Skin of body (tissue), 2 donors: Measurements from ENCODE around the gene ZCCHC17. TPM values are rescaled to one million over a fixed set of nuclear protein-coding genes. Genes with fewer than 3 reads are reported as not detected.

Experiments used
- DNase-seq: peaks from one replicate; lab custom pipeline; 2025; lab: John Stamatoyannopoulos, UW
- total RNA-seq: library from RNA; depleted of rRNA; stranded (reverse); fragments of >200 nt; gene quantifications from one replicate; pipeline ENCODE4 v1.2.3, GENCODE V29; 2014

The ZCCHC17 gene
- total RNA-seq, 1 donor from 2014 or later: 15.7 TPM

DNA sequence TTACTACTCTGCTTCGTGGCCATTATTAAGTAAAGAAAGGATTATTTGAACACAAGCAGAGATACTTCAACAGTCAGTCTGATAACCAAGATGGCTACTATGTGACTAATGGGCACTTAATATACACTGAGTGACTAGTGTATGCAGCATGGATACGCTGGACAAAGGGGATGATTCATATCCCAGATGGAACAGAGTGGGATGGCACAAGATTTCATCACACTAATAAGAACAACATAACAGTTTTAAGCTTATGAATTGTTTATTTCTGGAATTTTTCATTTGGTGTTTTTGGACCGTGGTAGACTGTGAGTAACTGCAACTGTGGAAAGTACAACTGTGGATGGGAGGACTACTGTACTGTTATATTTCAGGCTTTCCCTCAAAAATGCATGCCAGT is 9.4 kb downstream of the ZCCHC17 start:
- no peak for DNase-seq

DNA sequence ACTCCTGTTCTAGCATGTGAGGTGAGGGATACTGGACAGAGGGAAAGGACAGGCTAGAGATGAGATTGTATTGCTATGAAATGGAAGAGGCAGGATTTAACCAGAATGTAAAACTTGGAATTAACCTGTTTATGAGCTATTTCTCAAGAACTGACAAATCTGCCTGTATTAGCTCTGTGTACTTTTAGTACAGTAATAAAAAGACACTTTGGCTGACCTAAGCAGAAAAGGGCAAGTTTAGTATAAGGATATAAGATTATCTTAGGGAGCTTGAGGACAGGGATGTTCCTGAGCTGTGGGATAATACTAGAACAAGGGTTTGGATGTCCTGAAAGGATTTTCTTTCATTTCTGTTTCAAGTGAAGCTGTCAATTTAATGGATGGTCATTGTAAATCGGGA is 11.2 kb downstream of the ZCCHC17 start:
- no peak for DNase-seq

DNA sequence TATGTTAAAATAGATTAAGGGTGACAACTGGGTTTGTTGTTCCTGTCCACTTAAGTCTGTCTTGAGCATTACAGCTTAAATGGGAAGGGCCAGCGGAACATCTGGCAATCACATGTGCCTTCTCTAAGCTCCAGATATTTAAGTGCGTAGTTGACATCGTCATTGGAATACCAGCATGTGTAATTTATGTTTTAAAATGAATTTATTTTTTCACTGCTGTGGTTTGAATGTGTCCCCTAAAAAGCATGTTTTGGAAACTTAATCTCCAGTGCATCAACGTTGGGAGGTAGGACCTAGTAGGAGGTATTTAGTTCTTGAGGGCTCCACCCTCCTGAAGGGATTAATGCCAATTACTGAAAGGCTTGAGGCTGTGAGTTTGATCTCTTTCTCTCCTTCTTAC is 13.4 kb downstream of the ZCCHC17 start:
- DNase-seq: peak; percentile 72

DNA sequence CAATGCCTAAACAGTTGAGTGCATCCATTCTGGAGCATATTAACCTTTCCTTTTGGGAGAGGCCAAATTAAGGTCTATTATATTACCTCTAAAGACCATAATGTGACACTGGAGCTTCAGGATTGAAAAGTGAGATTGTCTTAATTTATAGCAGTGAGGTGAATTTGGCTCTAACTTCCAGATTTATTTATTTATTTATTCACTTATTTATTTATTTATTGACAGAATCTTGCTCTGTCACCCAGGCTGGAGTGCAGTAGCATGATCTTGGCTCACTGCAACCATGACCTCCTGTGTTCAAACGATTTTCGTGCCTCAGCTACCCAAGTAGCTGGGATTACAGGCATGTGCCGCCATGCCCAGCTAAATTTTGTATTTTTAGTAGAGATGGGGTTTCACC is 19.1 kb downstream of the ZCCHC17 start:
- no peak for DNase-seq

DNA sequence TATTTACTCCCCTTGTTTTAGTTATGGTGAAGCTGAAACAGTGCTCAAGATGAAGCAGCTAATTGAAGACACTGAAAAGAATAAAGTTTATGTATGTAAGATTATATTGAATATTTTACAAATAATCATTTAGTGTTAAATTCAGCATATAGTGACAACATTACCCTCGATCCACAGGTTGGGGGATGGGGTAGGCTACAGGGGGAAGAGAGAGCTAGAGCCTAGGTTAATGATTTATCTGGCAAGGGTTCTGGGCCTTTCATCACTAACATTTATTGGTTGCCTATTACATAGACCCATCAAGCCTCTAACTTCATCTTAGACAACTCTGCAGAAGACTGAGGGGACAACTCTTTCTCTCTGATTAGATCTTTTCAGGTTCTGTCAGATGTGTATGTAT is 21.3 kb downstream of the ZCCHC17 start:
- no peak for DNase-seq

DNA sequence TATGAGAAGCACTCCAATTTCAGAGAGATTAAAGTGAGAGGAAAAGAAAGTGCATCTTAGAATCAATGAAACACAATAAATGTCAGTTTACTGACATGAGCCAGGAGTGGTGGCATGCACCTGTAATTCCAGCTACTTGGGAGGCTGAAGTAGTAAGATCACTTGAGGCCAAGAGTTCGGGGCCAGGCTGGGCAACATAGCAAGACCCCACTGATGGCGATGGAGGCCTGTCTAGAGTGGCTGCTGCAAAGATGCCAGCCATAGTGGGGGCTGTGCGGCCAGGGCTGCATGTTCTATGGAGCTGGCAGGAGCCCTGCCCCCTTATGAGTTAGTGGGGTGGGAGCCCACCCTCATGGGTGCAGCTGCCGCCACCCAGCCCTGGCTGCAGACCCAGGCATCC is 27.3 kb downstream of the ZCCHC17 start:
- DNase-seq: no peak

DNA sequence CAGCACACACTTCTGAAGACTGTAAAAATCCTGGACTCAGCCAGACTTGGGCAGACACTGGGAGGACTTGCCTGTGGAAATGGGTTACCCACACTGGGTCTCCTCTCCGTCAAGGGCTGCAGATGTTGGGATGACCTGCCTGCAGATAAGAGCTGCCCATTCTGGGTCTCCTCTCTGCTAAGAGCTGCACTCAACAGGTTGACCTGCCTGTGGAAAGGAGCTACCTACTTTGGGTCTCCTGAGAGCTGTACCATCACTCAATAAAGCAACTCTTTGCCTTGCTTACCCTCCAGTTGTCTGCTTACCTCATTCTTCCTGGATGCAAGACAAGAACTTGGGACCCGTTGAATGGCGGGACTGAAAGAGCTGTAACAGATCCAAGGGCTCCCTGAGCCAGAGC is 28.2 kb downstream of the ZCCHC17 start:
- no peak for DNase-seq

DNA sequence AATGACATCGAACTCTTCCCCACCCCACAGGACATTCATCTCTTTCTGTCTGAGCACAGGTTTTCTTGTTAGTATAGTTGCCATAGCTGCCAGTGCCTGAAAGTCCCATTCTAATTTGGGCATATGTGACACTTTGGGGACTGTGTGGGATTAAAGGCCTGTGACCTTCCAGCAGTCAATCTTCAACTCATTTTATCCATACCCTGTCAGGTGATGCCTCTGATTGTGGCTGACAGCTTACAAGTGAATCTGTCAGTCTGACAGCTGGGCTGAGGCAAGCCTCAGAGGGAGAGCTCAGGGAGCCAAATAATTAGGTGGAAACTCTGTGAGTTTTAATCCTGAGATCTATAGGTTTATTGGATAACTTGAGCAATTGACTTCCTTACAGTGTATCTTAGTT is 29.6 kb downstream of the ZCCHC17 start:
- no peak for DNase-seq

DNA sequence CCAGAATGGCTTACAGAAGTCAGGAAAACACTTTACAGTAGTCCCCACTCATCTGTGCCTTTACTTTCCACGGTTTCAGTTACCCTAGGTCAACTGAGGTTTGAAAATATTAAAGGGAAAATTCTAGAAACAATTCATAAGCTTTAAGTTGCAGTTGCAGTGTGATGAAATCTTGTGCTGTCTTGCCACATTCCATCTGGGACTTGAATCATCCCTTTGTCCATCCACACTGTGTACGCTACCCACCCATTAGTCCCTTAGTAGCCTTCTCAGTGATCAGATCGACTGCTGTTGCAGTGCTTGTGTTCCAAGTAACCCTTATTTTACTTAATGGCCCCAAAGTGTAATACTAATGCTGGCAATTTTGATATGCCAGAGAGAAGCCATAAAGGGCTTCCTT is 30.5 kb downstream of the ZCCHC17 start:
- DNase-seq: no peak

DNA sequence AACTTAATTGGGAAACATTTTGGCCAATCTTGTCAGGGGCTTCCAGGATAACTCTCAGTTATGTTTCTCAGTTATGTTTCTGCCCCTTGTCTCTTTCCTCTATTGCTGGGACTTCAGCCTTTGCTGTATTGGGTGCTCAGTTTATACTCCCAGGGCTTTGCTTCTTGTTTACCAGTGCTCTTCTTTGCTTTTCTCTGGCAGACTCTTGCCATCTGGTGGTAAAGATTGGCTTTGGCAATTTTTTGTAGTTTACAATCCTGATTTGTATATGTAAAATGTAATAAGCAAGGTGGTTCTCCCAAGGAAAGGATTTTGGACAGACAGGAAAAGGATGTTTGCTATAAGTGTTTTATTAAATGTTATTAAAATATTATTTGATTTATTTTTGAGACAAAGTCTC is 38.2 kb downstream of the ZCCHC17 start:
- no peak for DNase-seq

DNA sequence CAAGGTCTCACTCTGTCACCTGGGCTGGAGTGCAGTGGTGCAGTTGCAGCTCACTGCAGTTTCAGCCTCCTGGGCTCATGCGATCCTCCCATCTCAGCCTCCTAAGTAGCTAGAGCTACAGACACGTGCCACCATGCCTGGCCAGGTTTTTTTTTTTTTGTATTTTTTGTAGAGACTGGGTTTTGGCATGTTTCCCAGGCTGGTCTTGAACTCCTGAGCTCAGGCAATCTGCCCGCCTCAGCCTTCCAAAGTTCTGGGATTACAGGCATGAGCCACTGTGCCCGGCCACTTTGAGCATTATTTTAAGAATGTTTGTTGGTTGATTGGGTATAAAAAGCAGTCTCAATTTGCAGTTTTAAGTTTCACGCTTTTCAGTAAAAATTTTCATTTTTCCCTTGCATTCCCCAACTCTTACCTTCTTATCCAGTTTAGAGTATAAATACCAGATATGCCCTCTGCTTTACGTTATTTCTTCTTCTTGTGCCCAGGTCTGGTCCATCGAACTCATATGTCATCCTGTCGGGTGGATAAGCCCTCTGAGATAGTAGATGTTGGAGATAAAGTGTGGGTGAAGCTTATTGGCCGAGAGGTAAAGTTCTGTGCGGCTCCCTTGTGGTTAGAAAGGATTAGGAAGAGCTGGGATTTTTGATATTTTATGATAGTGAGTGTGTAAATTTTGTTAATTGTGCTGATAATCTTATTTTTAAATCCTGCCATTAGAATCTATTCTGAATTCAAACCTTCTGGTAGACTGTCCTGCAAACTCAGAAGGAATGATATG is 40.0 kb downstream of the ZCCHC17 start:
- no peak for DNase-seq

DNA sequence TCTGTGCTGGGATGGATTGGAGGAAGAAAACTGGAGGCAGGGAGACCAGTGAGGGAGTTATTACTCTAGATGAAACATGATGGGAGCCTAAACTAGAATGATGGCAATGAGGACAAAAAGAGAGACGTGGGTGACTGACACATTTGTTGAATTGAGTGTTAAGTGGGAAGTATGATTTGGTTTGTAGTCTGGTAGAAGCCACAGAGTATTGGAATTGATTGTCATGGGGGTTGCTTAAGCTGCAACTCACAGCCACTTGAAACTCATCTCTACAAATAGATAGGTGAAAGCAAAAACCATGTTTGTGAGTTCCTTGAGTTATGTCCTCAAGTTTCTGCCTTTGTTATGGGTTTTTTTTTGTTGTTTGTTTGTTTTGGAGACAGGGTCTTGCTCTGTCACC is 47.7 kb downstream of the ZCCHC17 start:
- no peak for DNase-seq

DNA sequence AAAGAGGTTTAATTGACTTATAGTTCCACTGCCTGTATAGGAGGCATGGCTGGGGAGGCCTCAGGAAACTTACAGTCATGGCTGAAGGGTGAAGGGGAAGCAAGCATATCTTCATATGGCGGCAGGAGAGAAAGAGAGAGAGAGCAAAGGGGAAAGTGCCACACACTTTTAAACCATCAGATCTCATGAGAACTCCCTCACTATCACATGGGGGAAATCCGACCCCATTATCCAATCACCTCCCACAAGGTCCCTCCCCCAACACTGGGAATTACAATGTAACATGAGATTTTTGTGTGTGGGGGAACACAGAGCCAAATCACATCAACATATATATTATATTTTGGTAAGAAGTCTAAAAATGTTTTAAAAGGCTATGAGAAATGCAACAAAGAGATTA is 48.8 kb downstream of the ZCCHC17 start:
- DNase-seq: no peak

DNA sequence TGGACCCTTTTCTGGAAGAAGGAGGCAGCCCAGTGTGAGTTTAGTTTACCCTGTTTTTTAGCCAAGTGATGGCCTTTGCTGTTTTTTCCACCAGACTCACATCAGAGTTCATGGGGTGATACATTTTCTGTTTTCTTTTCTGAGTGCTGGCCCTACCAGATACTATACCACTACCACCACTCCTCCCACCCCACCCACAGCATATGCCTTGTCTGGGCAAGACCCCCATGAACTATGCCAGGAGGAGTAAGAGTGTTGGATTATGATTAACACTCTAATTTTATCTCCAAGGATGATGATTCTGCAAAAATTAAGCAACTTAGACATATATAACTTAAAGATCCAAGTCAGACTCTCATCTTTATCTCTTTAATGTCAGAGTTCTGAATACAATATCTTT is 50.0 kb downstream of the ZCCHC17 start:
- no peak for DNase-seq

DNA sequence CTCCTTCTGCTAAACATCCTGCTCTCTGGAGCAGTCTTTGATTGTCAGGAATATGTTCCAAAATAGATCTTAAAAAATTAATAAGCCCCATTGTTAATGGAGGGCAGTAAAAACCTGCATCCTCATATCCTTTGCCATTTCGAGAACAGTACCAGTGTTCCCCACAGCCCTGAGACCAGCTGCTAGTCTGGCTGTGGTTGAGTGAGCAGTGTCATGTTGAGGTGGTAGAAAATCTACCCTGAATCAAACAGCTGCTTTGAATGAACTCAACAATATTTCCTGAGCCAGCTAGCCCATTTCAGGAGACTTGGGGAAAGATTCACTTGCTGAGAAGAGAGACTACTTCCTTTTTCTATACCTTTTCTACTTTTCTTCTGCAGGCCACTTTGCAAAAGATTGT is 51.6 kb downstream of the ZCCHC17 start:
- DNase-seq: no peak

DNA sequence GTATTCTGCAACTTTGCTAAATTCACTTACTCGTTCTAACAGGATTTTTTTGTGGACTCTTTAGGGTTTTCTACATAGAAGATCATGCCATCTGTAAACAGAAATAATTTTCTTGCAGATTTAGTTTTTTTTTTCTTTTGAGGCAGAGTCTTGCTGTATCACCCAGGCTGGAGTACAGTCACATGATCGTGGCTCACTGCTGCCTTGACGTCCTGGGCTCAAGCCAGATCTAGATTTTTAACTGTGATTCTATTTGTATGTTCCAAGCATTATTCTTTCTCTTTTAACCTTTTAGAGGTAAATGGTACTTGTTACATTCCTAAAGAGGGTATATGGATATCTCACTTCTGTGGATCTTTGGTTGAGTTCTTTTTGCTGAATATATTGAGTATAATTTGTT is 57.5 kb downstream of the ZCCHC17 start:
- DNase-seq: no peak

DNA sequence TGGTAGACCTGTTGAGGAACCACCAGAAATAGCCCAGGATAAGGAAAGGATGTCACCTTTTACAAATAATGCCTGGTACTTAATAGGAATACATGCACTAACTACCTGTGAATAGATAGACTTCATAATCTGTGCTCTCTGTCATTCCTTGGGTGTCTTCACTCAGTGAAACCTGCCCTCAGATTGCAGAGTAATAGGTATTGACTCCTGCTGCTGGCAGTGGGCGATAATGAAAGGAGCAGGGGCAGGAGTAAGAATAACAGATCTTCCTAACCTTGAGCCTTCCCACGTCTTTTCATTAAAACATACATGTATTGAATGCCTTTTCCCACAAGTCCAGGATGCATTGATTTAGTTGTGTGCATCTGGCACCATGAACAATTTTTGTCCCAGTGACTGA is 59.6 kb downstream of the ZCCHC17 start:
- no peak for DNase-seq

DNA sequence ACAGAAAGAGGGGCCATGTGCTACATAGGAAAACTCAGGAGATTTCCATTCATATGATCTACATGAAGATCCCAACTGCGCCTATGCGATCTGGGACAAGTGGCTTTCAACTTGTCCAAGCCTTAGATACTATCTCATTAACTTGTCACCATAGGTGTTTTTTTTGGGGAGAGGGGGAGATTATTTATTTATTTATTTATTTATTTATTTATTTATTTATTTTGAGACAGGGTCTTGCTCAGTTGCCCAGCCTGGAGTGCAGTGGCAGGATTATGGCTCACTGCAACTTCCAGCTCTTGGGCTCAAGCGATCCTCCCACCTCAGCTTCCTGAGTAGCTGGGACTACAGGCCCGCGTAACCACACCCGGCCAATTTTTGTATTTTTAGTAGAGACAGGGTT is 64.8 kb downstream of the ZCCHC17 start:
- no peak for DNase-seq

DNA sequence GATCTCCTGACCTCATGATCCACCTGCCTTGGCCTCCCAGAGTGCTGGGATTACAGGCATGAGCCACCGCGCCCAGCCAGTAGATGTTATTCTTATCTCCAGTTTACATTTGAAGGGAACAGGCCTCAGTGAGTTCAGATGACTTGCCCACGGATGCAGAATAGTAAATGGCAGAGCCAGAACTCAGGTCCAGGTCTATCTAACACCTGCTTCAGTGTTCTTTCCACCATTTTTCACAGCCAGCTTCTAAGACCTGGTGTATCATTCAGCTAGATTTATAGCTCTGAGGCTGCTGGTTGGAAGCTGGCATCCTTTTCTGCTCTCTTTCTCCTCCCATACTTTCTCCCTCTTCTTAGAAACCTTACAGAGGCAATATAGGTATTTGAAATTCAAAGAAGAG is 65.2 kb downstream of the ZCCHC17 start:
- no peak for DNase-seq

DNA sequence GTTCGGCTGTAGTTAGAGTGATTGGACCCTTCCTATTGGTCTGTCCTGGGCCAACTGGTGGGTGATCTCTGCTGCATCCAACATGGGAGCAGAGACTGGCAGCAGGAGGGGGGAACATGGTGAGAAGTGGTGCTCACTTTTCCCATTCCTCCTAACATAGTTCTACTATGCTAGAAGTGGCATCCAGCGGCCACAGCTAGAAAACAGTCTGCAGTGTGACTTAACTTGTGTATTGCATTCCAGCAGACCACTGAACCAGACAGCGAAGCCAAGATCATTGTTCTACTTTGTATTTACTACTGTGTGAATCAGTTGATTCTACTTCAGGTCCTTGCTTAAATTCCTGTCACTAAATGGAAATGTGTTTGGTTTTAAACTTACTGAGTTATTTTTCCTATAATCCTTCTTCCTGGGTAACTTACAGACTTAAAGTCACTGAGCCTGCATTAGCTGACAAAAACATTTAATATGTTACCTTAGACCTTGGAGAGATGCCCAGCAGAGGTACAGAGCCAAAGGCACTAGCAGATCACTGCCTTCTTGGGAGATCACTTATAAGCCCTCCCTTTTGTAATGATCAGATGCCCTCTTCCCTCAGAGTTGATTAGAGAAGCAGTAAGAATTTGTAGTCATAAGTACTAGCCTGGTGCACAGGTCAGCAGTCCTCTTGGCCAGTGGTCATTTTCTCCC is 67.9 kb downstream of the ZCCHC17 start:
- DNase-seq: no peak

DNA sequence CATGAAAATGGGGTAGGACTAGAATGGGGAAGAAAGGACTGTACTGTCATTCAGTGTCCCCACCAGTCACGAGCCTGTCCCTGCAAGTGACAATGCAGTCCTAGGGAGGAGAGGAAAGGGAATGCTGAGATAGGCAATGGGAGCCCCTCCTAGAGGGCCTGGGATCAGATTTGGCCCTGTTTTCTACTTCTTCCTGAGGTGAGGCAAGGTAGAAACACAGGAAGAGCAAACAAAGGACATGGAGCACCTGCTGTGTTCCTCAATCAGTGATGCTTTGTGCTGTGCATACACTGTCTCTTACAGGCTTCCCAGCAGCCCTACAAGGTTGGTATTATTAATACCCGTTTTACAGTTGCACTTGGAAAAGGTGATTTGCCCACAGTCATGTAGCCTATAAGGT is 70.0 kb downstream of the ZCCHC17 start:
- DNase-seq: no peak

DNA sequence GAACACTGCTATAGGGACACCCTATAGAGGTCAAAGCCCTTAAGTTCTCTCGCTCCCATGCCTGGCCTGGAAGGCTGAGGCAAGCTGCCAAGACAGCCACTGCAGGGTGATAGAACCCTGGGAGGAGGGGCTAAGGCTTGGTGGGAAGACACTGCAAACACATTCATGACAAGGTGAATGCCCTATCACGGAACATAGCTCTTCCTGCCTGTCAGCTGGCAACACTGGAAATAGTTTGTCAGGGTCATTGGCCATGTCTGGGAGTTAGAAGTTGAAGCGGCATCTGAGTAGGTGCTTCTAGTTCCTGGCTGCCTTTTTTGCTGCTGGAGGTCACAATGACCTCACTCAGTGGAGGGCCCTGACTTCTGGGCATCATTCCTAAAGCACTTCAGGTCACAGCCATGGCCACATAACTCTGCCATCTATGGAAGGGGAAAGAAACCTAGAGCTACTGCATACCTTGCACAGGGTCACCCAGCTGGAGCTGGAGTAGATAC is 71.8 kb downstream of the ZCCHC17 start:
- no peak for DNase-seq

DNA sequence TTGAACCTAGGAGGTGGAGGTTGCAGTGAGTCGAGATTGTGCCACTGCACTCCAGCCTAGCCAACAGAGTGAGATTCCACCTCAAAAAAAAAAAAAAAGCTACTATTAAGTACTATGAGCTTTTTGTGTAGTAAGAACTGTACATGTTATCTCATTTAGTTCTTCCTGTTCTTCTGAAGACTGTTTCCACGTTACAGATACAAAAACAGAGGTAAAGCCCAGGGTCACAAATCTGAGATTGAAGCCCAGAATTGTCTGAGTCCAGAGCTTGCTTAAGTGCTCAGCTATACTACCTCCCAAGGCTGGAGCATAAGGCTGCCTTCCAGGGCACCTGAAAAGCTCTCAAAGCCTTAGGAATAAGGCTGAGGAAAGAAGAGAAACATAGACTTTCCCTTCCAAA is 73.2 kb downstream of the ZCCHC17 start:
- no peak for DNase-seq
